HepG2 (cell line): ENCODE measurements around the gene GPR65. TPM values are rescaled to one million over a fixed set of nuclear protein-coding genes. Genes with fewer than 3 reads are reported as not detected.

Experiments
- ATAC-seq: fragments of 200-7000 bp; cut with Tn5 transposase; 3 replicates; pipeline ENCODE4 v1.9.1; 2020; ENCODE audit warnings: mild to moderate bottlenecking, moderate library complexity
- BruUV-seq: library from RNA; stranded (reverse); fragments of 400-500 nt; replicated peaks from 2 replicates; lab custom pipeline; 2021; lab: Mats Ljungman, UMichigan
- CTCF ChIA-PET: fragments of 300-600 bp; formaldehyde crosslinking; extraction: SDS; loops from one replicate; lab custom pipeline; 2021; ENCODE audit warnings: low total read pairs, inconsistent platforms, low intra/inter-chr PET ratio; lab: Yijun Ruan, JAX
- POLR2A ChIA-PET: fragments of 350-600 bp; sonication (Branson Sonifier 250); formaldehyde crosslinking; loops from one replicate; lab custom pipeline; 2020; ENCODE audit warnings: antibody characterized with exemption, inconsistent platforms; lab: Yijun Ruan, JAX
- DNase-seq: peaks from one replicate; pipeline ENCODE4 v3.0.0-alpha.2; 2015; ENCODE audit warnings: low spot score
- FAIRE-seq: peaks from 3 replicates; lab custom pipeline; 2011; peaks lifted over from hg19 to GRCh38; lab: Jason Lieb, UNC
- H2AFZ ChIP-seq: one replicate; pipeline ENCODE4 v1.6.1; 2011; ENCODE audit warnings: low read length, inconsistent platforms
- H3K27ac ChIP-seq: fragments of 300-600 bp; 3 replicates; pipeline ENCODE4 v1.8.0; 2011; ENCODE audit warnings: mixed run types, mild to moderate bottlenecking, mixed read lengths, low read length, inconsistent platforms; ENCODE audit not compliant: insufficient read depth; ENCODE audit errors: extremely low read length
- H3K27me3 ChIP-seq, 2 experiments: fragments of 200-600 bp in 1 of 2; 2 replicates in 1 of 2; 3 replicates in 1 of 2; pipeline versions ENCODE4 v1.6.0 to v1.8.0; 2011; ENCODE audit warnings: low read length in 2 of 2, mild to moderate bottlenecking in 2 of 2, moderate library complexity in 2 of 2, inconsistent platforms in 1 of 2; ENCODE audit not compliant: insufficient read depth in 2 of 2, control insufficient read depth in 1 of 2
- H3K36me3 ChIP-seq, 2 experiments: fragments of 200-600 bp in 1 of 2; replicated peaks in 1 of 2; 2 replicates in 1 of 2; 3 replicates in 1 of 2; pipeline versions ENCODE4 v1.5.1 to v1.8.0; 2011; ENCODE audit warnings: low read length in 2 of 2, inconsistent platforms in 1 of 2; ENCODE audit not compliant: insufficient read depth in 2 of 2, control insufficient read depth in 1 of 2
- H3K4me1 ChIP-seq: 2 replicates; pipeline ENCODE4 v1.5.1; 2012; ENCODE audit warnings: low read length, inconsistent platforms; ENCODE audit not compliant: insufficient read depth
- H3K4me2 ChIP-seq: 2 replicates; pipeline ENCODE4 v1.6.0; 2011; ENCODE audit warnings: low read depth, low read length, inconsistent platforms
- H3K4me3 ChIP-seq, 3 experiments: fragments of 200-600 bp in 1 of 3; sonication (generic), shearing (Covaris generic) in 1 of 3; replicated peaks in 1 of 3; 2 replicates each; pipeline ENCODE4 v1.5.1; 2011 to 2016; ENCODE audit warnings: low read length in 3 of 3, inconsistent platforms in 2 of 3, low read depth in 2 of 3, mild to moderate bottlenecking in 2 of 3, control low read depth in 1 of 3, mixed read lengths in 1 of 3; ENCODE audit not compliant: insufficient read depth in 1 of 3
- H3K79me2 ChIP-seq: one replicate; pipeline ENCODE4 v1.6.1; 2011; ENCODE audit warnings: low read length, inconsistent platforms; ENCODE audit not compliant: insufficient read depth
- H3K9ac ChIP-seq: 2 replicates; pipeline ENCODE4 v1.6.0; 2011; ENCODE audit warnings: mild to moderate bottlenecking, low read depth, low read length, inconsistent platforms; ENCODE audit not compliant: insufficient read depth
- H3K9me3 ChIP-seq: 2 replicates; pipeline ENCODE4 v1.5.1; 2012; ENCODE audit warnings: mild to moderate bottlenecking, low read length
- H4K20me1 ChIP-seq: 2 replicates; pipeline ENCODE4 v1.6.0; 2011; ENCODE audit warnings: inconsistent platforms, mild to moderate bottlenecking, low read length, moderate library complexity; ENCODE audit not compliant: insufficient read depth
- CENPX ChIP-seq: sonication (generic); formaldehyde crosslinking; IDR thresholded peaks from 2 replicates; pipeline ENCODE4 v1.9.0; 2021; ENCODE audit warnings: mild to moderate bottlenecking, missing genetic modification reagents, moderate library complexity
- E2F5 ChIP-seq: sonication (generic); formaldehyde crosslinking; conservative IDR thresholded peaks from 2 replicates; pipeline ENCODE4 v1.4.0; 2020; ENCODE audit warnings: missing genetic modification reagents
- MAZ ChIP-seq, 2 experiments: sonication (generic) in 1 of 2; formaldehyde crosslinking in 1 of 2; IDR thresholded peaks; 2 replicates each; pipeline versions ENCODE4 v1.5.0 to v1.6.1; 2012 to 2020; ENCODE audit warnings: low read depth in 2 of 2, mild to moderate bottlenecking in 2 of 2, borderline replicate concordance in 1 of 2, improper control_type of control experiment in 1 of 2, low read length in 1 of 2, missing genetic modification reagents in 1 of 2, moderate library complexity in 1 of 2
- RXRB ChIP-seq: IDR thresholded peaks from 2 replicates; pipeline ENCODE4 v1.6.1; 2016; ENCODE audit warnings: borderline replicate concordance, missing genetic modification reagents, missing compliant biosample characterization
- SATB2 ChIP-seq: sonication (generic); formaldehyde crosslinking; IDR thresholded peaks from 2 replicates; pipeline ENCODE4 v1.5.0; 2020; ENCODE audit warnings: missing genetic modification reagents
- SOX6 ChIP-seq, 2 experiments: fragments of 450-650 bp in 1 of 2; sonication (generic) in 1 of 2; formaldehyde crosslinking in 1 of 2; IDR thresholded peaks; 2 replicates each; pipeline versions ENCODE4 v1.4.0 to v1.6.1; 2017 to 2020; ENCODE audit warnings: antibody characterized with exemption in 1 of 2, mild to moderate bottlenecking in 1 of 2, missing genetic modification reagents in 1 of 2
- YEATS2 ChIP-seq: sonication (generic); formaldehyde crosslinking; IDR thresholded peaks from 2 replicates; pipeline ENCODE4 v1.4.0; 2020; ENCODE audit warnings: missing genetic modification reagents, borderline replicate concordance
- ZBTB21 ChIP-seq: sonication (generic); formaldehyde crosslinking; IDR thresholded peaks from 2 replicates; pipeline ENCODE4 v1.4.0; 2020; ENCODE audit warnings: missing genetic modification reagents
- ZBTB7B ChIP-seq: sonication (generic); formaldehyde crosslinking; IDR thresholded peaks from 2 replicates; pipeline ENCODE4 v1.4.0; 2020; ENCODE audit warnings: missing genetic modification reagents
- ZFYVE20 ChIP-seq: sonication (generic); formaldehyde crosslinking; IDR thresholded peaks from 2 replicates; pipeline ENCODE4 v1.8.0; 2023; ENCODE audit warnings: low read depth, mild to moderate bottlenecking, moderate library complexity, missing genetic modification reagents, borderline replicate concordance
- ZIK1 ChIP-seq: sonication (generic); formaldehyde crosslinking; IDR thresholded peaks from 2 replicates; pipeline ENCODE4 v1.5.0; 2020; ENCODE audit warnings: mild to moderate bottlenecking, low read depth, missing genetic modification reagents, borderline replicate concordance
- ZNF12 ChIP-seq: sonication (generic); formaldehyde crosslinking; IDR thresholded peaks from 2 replicates; pipeline ENCODE4 v1.5.0; 2020; ENCODE audit warnings: missing genetic modification reagents
- ZNF430 ChIP-seq: sonication (generic); formaldehyde crosslinking; IDR thresholded peaks from 2 replicates; pipeline ENCODE4 v1.9.0; 2021; ENCODE audit warnings: mild to moderate bottlenecking, missing genetic modification reagents
- ZNF605 ChIP-seq: sonication (generic); formaldehyde crosslinking; IDR thresholded peaks from 2 replicates; pipeline ENCODE4 v1.8.0; 2022; ENCODE audit warnings: mild to moderate bottlenecking, missing genetic modification reagents
- ZNF614 ChIP-seq: IDR thresholded peaks from 2 replicates; pipeline ENCODE4 v1.6.1; 2018; ENCODE audit warnings: missing biosample characterization, missing genetic modification reagents, inconsistent platforms, borderline replicate concordance
- WGBS: methylation state at CpG from one replicate; pipeline ENCODE4 v1.1.6; 2017; ENCODE audit warnings: low lambda C conversion rate; 5-methylcytosine and 5-hydroxymethylcytosine counted together
- in situ Hi-C: cut with HindIII; loops from 2 replicates; pipeline ENCODE4 v1.10.0; 2017; ENCODE audit warnings: low pct_unique_long_range_greater_than_20kb; ENCODE audit not compliant: extremely low pct_ligation_motif_present
- intact Hi-C: fragments of 100-400 bp; cut with micrococcal nuclease; formaldehyde crosslinking; loops from one replicate; pipeline ENCODE4 v1.10.0; 2022; ENCODE audit not compliant: unreplicated experiment
- polyA plus RNA-seq, 8 experiments: library from polyadenylated mRNA; depleted of rRNA in 3 of 8; stranded (reverse) in 7 of 8; unstranded in 1 of 8; fragments of >200 nt; fragmentation: Illumina TruSeq in 4 of 8; extraction: Trizol in 4 of 8; gene quantifications; 2 replicates each; pipeline versions ENCODE4 v1.2.1 to v1.2.3, GENCODE V29; 2011 to 2016; ENCODE audit warnings: low read depth in 4 of 8, missing spikeins in 1 of 8, mixed read lengths in 1 of 8; ENCODE audit not compliant: insufficient read depth in 1 of 8
- total RNA-seq, 5 experiments: library from RNA; depleted of rRNA; stranded (reverse); fragments of >200 nt; fragmentation: Illumina TruSeq; extraction: Trizol; gene quantifications; 2 replicates each; pipeline ENCODE4 v1.2.3, GENCODE V29; 2016; ENCODE audit warnings: low read depth in 1 of 5
- TF ChIP-seq, protein P1 (sequence below): sonication (generic); formaldehyde crosslinking; IDR thresholded peaks from 2 replicates; pipeline ENCODE4 v1.4.0; 2020; ENCODE audit warnings: missing genetic modification reagents, borderline replicate concordance
- TF ChIP-seq, protein P2 (sequence below): sonication (generic); formaldehyde crosslinking; IDR thresholded peaks from 2 replicates; pipeline ENCODE4 v1.8.0; 2022; ENCODE audit warnings: mild to moderate bottlenecking, missing genetic modification reagents, moderate library complexity

Gene GPR65
- total and polyA plus RNA-seq, 2 of the 13 experiments (the other 11 are each of a cell fraction or from before 2014, with no cell fraction given) = not detected

DNA sequence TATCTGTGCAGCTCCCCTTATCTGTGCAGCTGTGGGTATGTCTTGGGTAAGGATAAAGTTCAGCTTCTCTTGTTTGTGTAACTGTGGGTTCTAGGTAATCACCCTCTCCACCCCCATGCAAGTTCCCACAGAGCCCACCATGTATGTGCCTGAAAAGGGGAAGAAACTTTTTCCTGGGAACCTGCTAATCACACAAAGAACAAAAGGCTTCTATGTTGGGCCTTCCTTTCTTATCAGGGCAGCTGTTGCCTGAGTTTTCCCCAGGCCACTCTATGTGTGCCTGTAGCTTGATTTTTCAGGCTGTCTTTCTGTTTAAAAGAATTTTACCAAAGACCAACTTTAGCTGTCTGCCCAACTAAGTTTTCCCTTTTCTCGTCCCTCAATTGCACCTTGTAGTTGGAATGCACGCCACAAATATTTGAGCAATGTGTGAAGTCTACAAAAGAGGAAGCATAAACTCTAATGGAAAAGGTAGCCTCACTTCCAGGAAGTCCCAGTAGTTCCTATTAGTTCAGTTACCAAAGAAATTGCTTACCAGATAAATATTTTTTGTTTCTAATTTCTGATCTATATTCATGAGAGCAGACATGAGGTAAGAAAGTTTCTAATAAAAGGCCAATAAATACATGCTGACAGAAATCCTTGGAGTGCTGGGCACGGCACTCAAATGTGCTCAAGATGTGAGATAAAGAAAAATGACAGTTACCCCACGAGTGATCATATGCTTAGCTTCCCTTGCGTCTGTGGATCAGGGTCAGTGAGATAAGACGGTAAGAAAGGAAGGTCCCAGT is 9.2 kb upstream of the GPR65 start:
- Histone ChIP-seq H3K79me2 (no peaks in the 10 kb centered on the region), H3K27me3 (no peaks in the 10 kb centered on the region), H3K27ac (peak overlapping the region; percentile 70), H3K9me3 (no peaks in the 10 kb centered on the region), H4K20me1 (no peaks in the 10 kb centered on the region), H2AFZ (peak overlapping the region; percentile 90), H3K4me3 (peak overlapping the region in 2 of 3 experiments; percentile 39 to 41; a peak in 4 of 6 replicates), H3K4me2 (peak overlapping the region; percentile 67), H3K36me3 (no peaks in the 10 kb centered on the region), H3K9ac (peak overlapping the region; percentile 55), H3K4me1 (peaks cover 37% of the 10 kb centered on the region)
- BruUV-seq = TSS peak; percentile 67
- CTCF ChIA-PET = no interaction called here
- FAIRE-seq (peak; percentile 91), DNase-seq (peak; percentile 85), ATAC-seq (peak; percentile 92)
- intact Hi-C loops (loop anchor here (5.0 kb wide), 1 partner anchor 392 kb away; the partner anchor contains the start of gene SPATA7), in situ Hi-C loops (no loop called here)
- POLR2A ChIA-PET = interaction anchor here (1.0 kb wide), 1 partner anchor 49 kb away, joined by 6 read pairs; no protein-coding TSS in a partner anchor
- 15% methylated on average over 6 of the region's 6 CpGs for WGBS
- TF ChIP-seq ZNF430 (CRISPR knock-in tag) (no peak), CENPX (no peak), ZFYVE20 (CRISPR knock-in tag) (no peak), YEATS2 (CRISPR knock-in tag) (no peak), MAZ (IDR thresholded peaks at IDR 0.05; ENCODE audit: borderline replicate concordance, low read depth, low read length) (no peak), MAZ (CRISPR knock-in tag; IDR thresholded peaks at IDR 0.05; ENCODE audit: low read depth) (no peak), ZNF614 (CRISPR knock-in tag) (no peak), RXRB (CRISPR knock-in tag) (no peak), ZIK1 (no peak), SOX6 (IDR thresholded peaks at IDR 0.05) (no peak), SOX6 (CRISPR knock-in tag; IDR thresholded peaks at IDR 0.05) (peak; percentile 61), E2F5 (CRISPR knock-in tag) (no peak), ZBTB7B (peak; percentile 69; the same call in 1 of the 2 replicates), ZNF605 (CRISPR knock-in tag) (no peak), SATB2 (no peak), ZBTB21 (CRISPR knock-in tag) (no peak), ZNF12 (no peak)
- TF ChIP-seq, protein P1, sequence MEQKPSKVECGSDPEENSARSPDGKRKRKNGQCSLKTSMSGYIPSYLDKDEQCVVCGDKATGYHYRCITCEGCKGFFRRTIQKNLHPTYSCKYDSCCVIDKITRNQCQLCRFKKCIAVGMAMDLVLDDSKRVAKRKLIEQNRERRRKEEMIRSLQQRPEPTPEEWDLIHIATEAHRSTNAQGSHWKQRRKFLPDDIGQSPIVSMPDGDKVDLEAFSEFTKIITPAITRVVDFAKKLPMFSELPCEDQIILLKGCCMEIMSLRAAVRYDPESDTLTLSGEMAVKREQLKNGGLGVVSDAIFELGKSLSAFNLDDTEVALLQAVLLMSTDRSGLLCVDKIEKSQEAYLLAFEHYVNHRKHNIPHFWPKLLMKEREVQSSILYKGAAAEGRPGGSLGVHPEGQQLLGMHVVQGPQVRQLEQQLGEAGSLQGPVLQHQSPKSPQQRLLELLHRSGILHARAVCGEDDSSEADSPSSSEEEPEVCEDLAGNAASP (CRISPR knock-in tag) = no peak
- TF ChIP-seq, protein P2, sequence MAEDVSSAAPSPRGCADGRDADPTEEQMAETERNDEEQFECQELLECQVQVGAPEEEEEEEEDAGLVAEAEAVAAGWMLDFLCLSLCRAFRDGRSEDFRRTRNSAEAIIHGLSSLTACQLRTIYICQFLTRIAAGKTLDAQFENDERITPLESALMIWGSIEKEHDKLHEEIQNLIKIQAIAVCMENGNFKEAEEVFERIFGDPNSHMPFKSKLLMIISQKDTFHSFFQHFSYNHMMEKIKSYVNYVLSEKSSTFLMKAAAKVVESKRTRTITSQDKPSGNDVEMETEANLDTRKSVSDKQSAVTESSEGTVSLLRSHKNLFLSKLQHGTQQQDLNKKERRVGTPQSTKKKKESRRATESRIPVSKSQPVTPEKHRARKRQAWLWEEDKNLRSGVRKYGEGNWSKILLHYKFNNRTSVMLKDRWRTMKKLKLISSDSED (CRISPR knock-in tag) = no peak
